HL-60 (cell line): Measurements from ENCODE around the gene SLC6A7.

Source experiments
- TF ChIP-seq, protein P1 (sequence below): IDR thresholded peaks from one replicate; pipeline ENCODE4 v1.5.1; 2011; ENCODE audit warnings: low read length, control low read depth, inconsistent platforms; ENCODE audit not compliant: insufficient read depth
- TF ChIP-seq, protein P2 (sequence below): IDR thresholded peaks from 2 replicates; pipeline ENCODE4 v1.6.1; 2012; ENCODE audit warnings: low read depth; ENCODE audit not compliant: insufficient replicate concordance

DNA sequence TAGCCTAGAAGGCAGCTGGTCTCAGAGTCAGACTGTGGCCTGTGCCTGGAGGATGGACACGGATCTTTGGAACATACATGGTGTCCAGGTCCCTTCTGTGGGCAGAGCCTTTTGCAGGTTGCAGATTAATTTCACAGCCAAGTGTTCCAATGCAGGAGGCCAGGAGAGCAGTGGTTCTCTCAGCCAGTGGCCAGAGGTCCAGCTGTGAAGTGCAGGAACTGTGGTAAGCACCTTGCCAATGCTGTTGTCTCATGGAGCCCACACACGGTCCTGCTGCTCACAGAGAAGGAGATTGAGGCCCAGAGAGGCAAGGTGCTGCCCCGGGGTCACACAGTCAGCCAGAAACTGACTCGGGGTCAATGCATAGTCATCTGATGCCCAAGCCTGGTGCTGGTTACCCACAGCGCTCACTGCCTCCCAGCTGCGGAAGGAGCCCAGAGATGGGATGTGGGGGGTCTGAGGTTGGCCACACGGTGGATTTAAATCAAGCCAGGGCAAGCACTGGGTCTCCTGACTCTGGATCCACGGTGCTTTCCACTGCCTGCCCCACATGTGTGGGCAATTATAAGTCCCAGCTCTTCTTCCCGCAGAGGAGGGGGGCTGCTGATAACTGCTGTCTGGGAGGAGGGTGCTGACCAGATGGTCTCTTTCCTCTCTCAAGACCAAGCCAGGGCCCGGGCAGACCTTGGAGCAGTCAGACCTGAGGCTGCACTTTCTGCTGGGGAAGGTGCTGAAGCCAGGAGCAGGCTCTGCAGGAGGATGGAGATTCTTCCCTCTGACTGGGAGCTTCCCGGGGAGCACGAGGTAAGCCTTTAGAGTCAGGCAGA lies 37.0 kb upstream of the SLC6A7 start:
- TF ChIP-seq, protein P1, sequence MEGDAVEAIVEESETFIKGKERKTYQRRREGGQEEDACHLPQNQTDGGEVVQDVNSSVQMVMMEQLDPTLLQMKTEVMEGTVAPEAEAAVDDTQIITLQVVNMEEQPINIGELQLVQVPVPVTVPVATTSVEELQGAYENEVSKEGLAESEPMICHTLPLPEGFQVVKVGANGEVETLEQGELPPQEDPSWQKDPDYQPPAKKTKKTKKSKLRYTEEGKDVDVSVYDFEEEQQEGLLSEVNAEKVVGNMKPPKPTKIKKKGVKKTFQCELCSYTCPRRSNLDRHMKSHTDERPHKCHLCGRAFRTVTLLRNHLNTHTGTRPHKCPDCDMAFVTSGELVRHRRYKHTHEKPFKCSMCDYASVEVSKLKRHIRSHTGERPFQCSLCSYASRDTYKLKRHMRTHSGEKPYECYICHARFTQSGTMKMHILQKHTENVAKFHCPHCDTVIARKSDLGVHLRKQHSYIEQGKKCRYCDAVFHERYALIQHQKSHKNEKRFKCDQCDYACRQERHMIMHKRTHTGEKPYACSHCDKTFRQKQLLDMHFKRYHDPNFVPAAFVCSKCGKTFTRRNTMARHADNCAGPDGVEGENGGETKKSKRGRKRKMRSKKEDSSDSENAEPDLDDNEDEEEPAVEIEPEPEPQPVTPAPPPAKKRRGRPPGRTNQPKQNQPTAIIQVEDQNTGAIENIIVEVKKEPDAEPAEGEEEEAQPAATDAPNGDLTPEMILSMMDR = no peak
- TF ChIP-seq, protein P2, sequence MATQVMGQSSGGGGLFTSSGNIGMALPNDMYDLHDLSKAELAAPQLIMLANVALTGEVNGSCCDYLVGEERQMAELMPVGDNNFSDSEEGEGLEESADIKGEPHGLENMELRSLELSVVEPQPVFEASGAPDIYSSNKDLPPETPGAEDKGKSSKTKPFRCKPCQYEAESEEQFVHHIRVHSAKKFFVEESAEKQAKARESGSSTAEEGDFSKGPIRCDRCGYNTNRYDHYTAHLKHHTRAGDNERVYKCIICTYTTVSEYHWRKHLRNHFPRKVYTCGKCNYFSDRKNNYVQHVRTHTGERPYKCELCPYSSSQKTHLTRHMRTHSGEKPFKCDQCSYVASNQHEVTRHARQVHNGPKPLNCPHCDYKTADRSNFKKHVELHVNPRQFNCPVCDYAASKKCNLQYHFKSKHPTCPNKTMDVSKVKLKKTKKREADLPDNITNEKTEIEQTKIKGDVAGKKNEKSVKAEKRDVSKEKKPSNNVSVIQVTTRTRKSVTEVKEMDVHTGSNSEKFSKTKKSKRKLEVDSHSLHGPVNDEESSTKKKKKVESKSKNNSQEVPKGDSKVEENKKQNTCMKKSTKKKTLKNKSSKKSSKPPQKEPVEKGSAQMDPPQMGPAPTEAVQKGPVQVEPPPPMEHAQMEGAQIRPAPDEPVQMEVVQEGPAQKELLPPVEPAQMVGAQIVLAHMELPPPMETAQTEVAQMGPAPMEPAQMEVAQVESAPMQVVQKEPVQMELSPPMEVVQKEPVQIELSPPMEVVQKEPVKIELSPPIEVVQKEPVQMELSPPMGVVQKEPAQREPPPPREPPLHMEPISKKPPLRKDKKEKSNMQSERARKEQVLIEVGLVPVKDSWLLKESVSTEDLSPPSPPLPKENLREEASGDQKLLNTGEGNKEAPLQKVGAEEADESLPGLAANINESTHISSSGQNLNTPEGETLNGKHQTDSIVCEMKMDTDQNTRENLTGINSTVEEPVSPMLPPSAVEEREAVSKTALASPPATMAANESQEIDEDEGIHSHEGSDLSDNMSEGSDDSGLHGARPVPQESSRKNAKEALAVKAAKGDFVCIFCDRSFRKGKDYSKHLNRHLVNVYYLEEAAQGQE = no peak
